HEK293 (cell line): ENCODE measurements around the gene PRR5.

Experiments used
- FEZF1 ChIP-seq: fragments of 450-650 bp; formaldehyde crosslinking; IDR thresholded peaks from 2 replicates; pipeline ENCODE4 v1.5.1; 2016; ENCODE audit warnings: missing biosample characterization, missing genetic modification characterization
- ZIC2 ChIP-seq: fragments of 450-650 bp; formaldehyde crosslinking; IDR thresholded peaks from 2 replicates; pipeline ENCODE4 v1.5.1; 2016; ENCODE audit warnings: missing biosample characterization, missing genetic modification characterization
- ZNF148 ChIP-seq: fragments of 450-650 bp; formaldehyde crosslinking; IDR thresholded peaks from 2 replicates; pipeline ENCODE4 v1.5.0; 2017; ENCODE audit warnings: missing biosample characterization, missing genetic modification characterization, borderline replicate concordance
- ZNF23 ChIP-seq: fragments of 450-650 bp; formaldehyde crosslinking; IDR thresholded peaks from 2 replicates; pipeline ENCODE4 v1.5.1; 2016; ENCODE audit warnings: missing biosample characterization, missing genetic modification characterization, borderline replicate concordance
- ZNF324 ChIP-seq: fragments of 450-650 bp; formaldehyde crosslinking; IDR thresholded peaks from 2 replicates; pipeline ENCODE4 v1.5.1; 2016; ENCODE audit warnings: missing biosample characterization, missing genetic modification characterization
- ZNF449 ChIP-seq: fragments of 450-650 bp; formaldehyde crosslinking; IDR thresholded peaks from 2 replicates; pipeline ENCODE4 v1.5.1; 2017; ENCODE audit warnings: missing biosample characterization, mild to moderate bottlenecking, missing genetic modification characterization, moderate library complexity
- ZNF791 ChIP-seq: fragments of 450-650 bp; formaldehyde crosslinking; IDR thresholded peaks from 2 replicates; pipeline ENCODE4 v1.5.1; 2016; ENCODE audit warnings: missing biosample characterization, missing genetic modification characterization
- TF ChIP-seq, protein P1 (sequence below): fragments of 450-650 bp; formaldehyde crosslinking; IDR thresholded peaks from 2 replicates; pipeline ENCODE4 v1.5.1; 2016; ENCODE audit warnings: missing biosample characterization, missing genetic modification characterization

DNA sequence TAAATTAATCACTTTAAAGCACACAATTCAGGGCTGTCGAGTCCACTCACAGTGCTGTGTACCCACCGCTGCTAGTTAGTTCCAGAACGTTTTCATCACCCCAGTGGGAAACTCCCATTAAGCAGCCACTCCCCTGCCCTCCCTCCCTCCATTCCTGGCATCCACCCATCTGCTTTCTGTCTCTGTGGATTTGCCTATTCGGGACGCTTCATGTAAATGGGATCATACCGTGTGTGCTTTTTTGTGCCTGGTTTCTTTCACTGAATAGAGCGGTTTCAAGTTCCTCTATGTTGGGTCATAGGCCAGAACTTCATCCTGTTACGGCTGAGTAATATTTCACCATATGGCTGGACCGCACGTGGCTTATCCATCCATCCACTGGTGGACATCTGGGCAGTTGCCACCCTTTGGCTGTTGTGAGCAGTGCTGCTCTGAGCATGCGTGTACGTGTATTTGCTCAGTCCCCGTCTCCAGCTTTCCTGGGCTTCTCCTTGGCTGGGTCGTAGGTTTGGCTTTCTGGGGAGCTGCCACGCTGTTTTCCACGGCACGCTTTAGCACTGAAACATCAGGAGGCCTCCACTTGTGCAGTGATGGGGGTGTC, 80.5 kb downstream of the PRR5 start:
- TF ChIP-seq, protein P1, sequence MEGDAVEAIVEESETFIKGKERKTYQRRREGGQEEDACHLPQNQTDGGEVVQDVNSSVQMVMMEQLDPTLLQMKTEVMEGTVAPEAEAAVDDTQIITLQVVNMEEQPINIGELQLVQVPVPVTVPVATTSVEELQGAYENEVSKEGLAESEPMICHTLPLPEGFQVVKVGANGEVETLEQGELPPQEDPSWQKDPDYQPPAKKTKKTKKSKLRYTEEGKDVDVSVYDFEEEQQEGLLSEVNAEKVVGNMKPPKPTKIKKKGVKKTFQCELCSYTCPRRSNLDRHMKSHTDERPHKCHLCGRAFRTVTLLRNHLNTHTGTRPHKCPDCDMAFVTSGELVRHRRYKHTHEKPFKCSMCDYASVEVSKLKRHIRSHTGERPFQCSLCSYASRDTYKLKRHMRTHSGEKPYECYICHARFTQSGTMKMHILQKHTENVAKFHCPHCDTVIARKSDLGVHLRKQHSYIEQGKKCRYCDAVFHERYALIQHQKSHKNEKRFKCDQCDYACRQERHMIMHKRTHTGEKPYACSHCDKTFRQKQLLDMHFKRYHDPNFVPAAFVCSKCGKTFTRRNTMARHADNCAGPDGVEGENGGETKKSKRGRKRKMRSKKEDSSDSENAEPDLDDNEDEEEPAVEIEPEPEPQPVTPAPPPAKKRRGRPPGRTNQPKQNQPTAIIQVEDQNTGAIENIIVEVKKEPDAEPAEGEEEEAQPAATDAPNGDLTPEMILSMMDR (tag by site-specific recombination), result no peak
- TF ChIP-seq ZIC2 (tag by site-specific recombination), result no peak
- TF ChIP-seq ZNF449 (tag by site-specific recombination), result no peak
- TF ChIP-seq ZNF148, result no peak
- TF ChIP-seq ZNF23 (tag by site-specific recombination), result no peak
- no peak for TF ChIP-seq FEZF1
- TF ChIP-seq ZNF791 (tag by site-specific recombination), result no peak
- TF ChIP-seq ZNF324 (tag by site-specific recombination), result no peak
